IMR-90 (cell line): ENCODE data around the gene MIXL1. TPM values are rescaled to one million over a fixed set of nuclear protein-coding genes. Genes with fewer than 3 reads are reported as not detected.

Experiments
- ATAC-seq: fragments of 200-7000 bp; cut with Tn5 transposase; 2 replicates; pipeline ENCODE4 v1.9.1; 2020; ENCODE audit warnings: low read depth, mild to moderate bottlenecking, moderate library complexity
- BruUV-seq: library from RNA; stranded (reverse); fragments of 400-500 nt; replicated peaks from 2 replicates; lab custom pipeline; 2021; lab: Mats Ljungman, UMichigan
- CTCF ChIA-PET: fragments of 300-600 bp; formaldehyde crosslinking; extraction: SDS; loops from one replicate; lab custom pipeline; 2021; ENCODE audit warnings: antibody characterized with exemption; lab: Yijun Ruan, JAX
- POLR2A ChIA-PET: fragments of 300-600 bp; sonication (Branson Sonifier 250); formaldehyde crosslinking; loops from one replicate; lab custom pipeline; 2022; ENCODE audit warnings: antibody characterized with exemption; ENCODE audit not compliant: unreplicated experiment; lab: Charles Lee
- DNase-seq: peaks from one replicate; pipeline ENCODE4 v3.0.0; 2013
- H2AFZ ChIP-seq: replicated peaks from 2 replicates; pipeline ENCODE3; 2013; ENCODE audit warnings: low read length, mild to moderate bottlenecking; ENCODE audit not compliant: poor library complexity
- H2AK5ac ChIP-seq: 2 replicates; pipeline ENCODE4 v1.6.1; 2013; ENCODE audit warnings: low read depth, low read length, inconsistent platforms
- H2AK9ac ChIP-seq: replicated peaks from 2 replicates; pipeline ENCODE3; 2013; ENCODE audit warnings: mild to moderate bottlenecking, low read depth, low read length, moderate library complexity; ENCODE audit not compliant: poor library complexity
- H2BK120ac ChIP-seq: 2 replicates; pipeline ENCODE4 v1.6.1; 2013; ENCODE audit warnings: low read depth, low read length, inconsistent platforms
- H2BK15ac ChIP-seq: 3 replicates; pipeline ENCODE4 v1.6.1; 2013; ENCODE audit warnings: low read depth, low read length, inconsistent platforms
- H2BK20ac ChIP-seq: 2 replicates; pipeline ENCODE4 v1.6.1; 2013; ENCODE audit warnings: low read depth, mild to moderate bottlenecking, inconsistent platforms, low read length, moderate library complexity
- H2BK5ac ChIP-seq: 2 replicates; pipeline ENCODE4 v1.6.1; 2013; ENCODE audit warnings: mild to moderate bottlenecking, low read depth, low read length, inconsistent platforms; ENCODE audit not compliant: poor library complexity, severe bottlenecking
- H3K14ac ChIP-seq: replicated peaks from 2 replicates; pipeline ENCODE4 v1.6.1; 2013; ENCODE audit warnings: low read depth, low read length, inconsistent platforms
- H3K18ac ChIP-seq: 2 replicates; pipeline ENCODE4 v1.6.1; 2013; ENCODE audit warnings: low read depth, low read length, control low read depth
- H3K23ac ChIP-seq: 2 replicates; pipeline ENCODE4 v1.6.1; 2013; ENCODE audit warnings: low read depth, low read length, inconsistent platforms
- H3K27ac ChIP-seq: 2 replicates; pipeline ENCODE4 v1.5.1; 2013; ENCODE audit warnings: mild to moderate bottlenecking, control low read depth, low read length; ENCODE audit not compliant: insufficient read depth
- H3K27me3 ChIP-seq: 2 replicates; pipeline ENCODE4 v1.6.1; 2013; ENCODE audit warnings: low read length; ENCODE audit not compliant: control insufficient read depth, insufficient read depth
- H3K36me3 ChIP-seq: 2 replicates; pipeline ENCODE4 v1.6.1; 2013; ENCODE audit warnings: low read length, mixed read lengths; ENCODE audit not compliant: control insufficient read depth, insufficient read depth
- H3K4ac ChIP-seq: 2 replicates; pipeline ENCODE4 v1.6.1; 2013; ENCODE audit warnings: low read depth, low read length, inconsistent platforms
- H3K4me1 ChIP-seq: 2 replicates; pipeline ENCODE4 v1.6.1; 2013; ENCODE audit warnings: low read length, mixed read lengths; ENCODE audit not compliant: control insufficient read depth, insufficient read depth
- H3K4me2 ChIP-seq: 2 replicates; pipeline ENCODE4 v1.6.1; 2013; ENCODE audit warnings: low read depth, mild to moderate bottlenecking, control low read depth, low read length, moderate library complexity
- H3K4me3 ChIP-seq: 2 replicates; pipeline ENCODE4 v1.5.1; 2013; ENCODE audit warnings: low read depth, mild to moderate bottlenecking, control low read depth, low read length, moderate library complexity; ENCODE audit not compliant: insufficient read depth
- H3K56ac ChIP-seq: 2 replicates; pipeline ENCODE4 v1.6.1; 2013; ENCODE audit warnings: low read length, inconsistent platforms; ENCODE audit not compliant: insufficient read depth; ENCODE audit errors: extremely low read depth
- H3K79me1 ChIP-seq, 2 experiments: 2 replicates each; pipeline ENCODE4 v1.6.1; 2013; ENCODE audit warnings: low read length in 2 of 2, inconsistent platforms in 1 of 2, low read depth in 1 of 2
- H3K9ac ChIP-seq: 2 replicates; pipeline ENCODE4 v1.6.1; 2013; ENCODE audit warnings: low read depth, low read length, control low read depth
- H3K9me1 ChIP-seq: 2 replicates; pipeline ENCODE4 v1.6.1; 2013; ENCODE audit warnings: low read length, inconsistent platforms; ENCODE audit not compliant: insufficient read depth
- H3K9me3 ChIP-seq: 2 replicates; pipeline ENCODE4 v1.6.1; 2013; ENCODE audit warnings: low read length; ENCODE audit not compliant: control insufficient read depth, insufficient read depth
- H4K20me1 ChIP-seq: 2 replicates; pipeline ENCODE4 v1.6.1; 2013; ENCODE audit warnings: low read length, inconsistent platforms; ENCODE audit not compliant: insufficient read depth
- H4K5ac ChIP-seq: 2 replicates; pipeline ENCODE4 v1.6.1; 2013; ENCODE audit warnings: mild to moderate bottlenecking, low read depth, low read length, control low read depth
- H4K8ac ChIP-seq, 2 experiments: 2 replicates each; pipeline ENCODE4 v1.6.1; 2013; ENCODE audit warnings: low read depth in 2 of 2, low read length in 2 of 2, control low read depth in 1 of 2, inconsistent platforms in 1 of 2
- H4K91ac ChIP-seq: 2 replicates; pipeline ENCODE4 v1.6.1; 2013; ENCODE audit warnings: low read depth, low read length, inconsistent platforms; ENCODE audit not compliant: insufficient read depth
- BHLHE40 ChIP-seq: fragments of 150-350 bp; IDR thresholded peaks from 2 replicates; pipeline ENCODE4 v1.6.1; 2016; ENCODE audit warnings: mild to moderate bottlenecking, low read depth, low read length
- CEBPB ChIP-seq: IDR thresholded peaks from 2 replicates; pipeline ENCODE4 v1.6.1; 2012; ENCODE audit warnings: low read depth, low read length, improper control_type of control experiment
- CHD1 ChIP-seq: IDR thresholded peaks from 2 replicates; pipeline ENCODE4 v1.6.1; 2012; ENCODE audit warnings: low read depth, low read length, improper control_type of control experiment
- FOS ChIP-seq: fragments of 150-350 bp; IDR thresholded peaks from 2 replicates; pipeline ENCODE4 v1.6.1; 2016; ENCODE audit warnings: low read depth, low read length
- MAFK ChIP-seq: IDR thresholded peaks from 2 replicates; pipeline ENCODE4 v1.6.1; 2012; ENCODE audit warnings: low read depth, low read length, improper control_type of control experiment
- MAZ ChIP-seq: IDR thresholded peaks from 2 replicates; pipeline ENCODE4 v1.6.1; 2012; ENCODE audit warnings: low read depth, mild to moderate bottlenecking, low read length, improper control_type of control experiment, moderate library complexity, borderline replicate concordance
- MXI1 ChIP-seq: IDR thresholded peaks from 2 replicates; pipeline ENCODE4 v1.6.1; 2012; ENCODE audit warnings: low read depth, mild to moderate bottlenecking, low read length, moderate library complexity, borderline replicate concordance
- NFE2L2 ChIP-seq: fragments of 150-350 bp; IDR thresholded peaks from 2 replicates; pipeline ENCODE4 v1.6.1; 2016; ENCODE audit warnings: low read depth, mild to moderate bottlenecking, low read length
- POLR2A ChIP-seq: IDR thresholded peaks from 2 replicates; pipeline ENCODE4 v1.6.1; 2012; ENCODE audit warnings: mild to moderate bottlenecking, low read depth, low read length
- RAD21 ChIP-seq: IDR thresholded peaks from 2 replicates; pipeline ENCODE4 v1.6.1; 2012; ENCODE audit warnings: low read length, improper control_type of control experiment
- RCOR1 ChIP-seq: IDR thresholded peaks from 2 replicates; pipeline ENCODE4 v1.6.1; 2012; ENCODE audit warnings: mild to moderate bottlenecking, low read length, improper control_type of control experiment; ENCODE audit not compliant: insufficient replicate concordance
- RFX5 ChIP-seq: IDR thresholded peaks from 2 replicates; pipeline ENCODE4 v1.8.0; 2012; ENCODE audit warnings: low read depth, mild to moderate bottlenecking, low read length, moderate library complexity
- SMC3 ChIP-seq: fragments of 150-350 bp; IDR thresholded peaks from 2 replicates; pipeline ENCODE4 v1.6.1; 2016; ENCODE audit warnings: low read depth, mild to moderate bottlenecking, antibody characterized with exemption, low read length, moderate library complexity
- WGBS, 2 experiments: methylation state at CpG; one replicate each; pipeline versions ENCODE4 v1.1.5 to v1.1.7; 2013; ENCODE audit warnings: missing lambda C conversion rate in 2 of 2; ENCODE audit not compliant: insufficient read length in 1 of 2; ENCODE audit errors: extremely low coverage in 2 of 2; 5-methylcytosine and 5-hydroxymethylcytosine counted together
- dilution Hi-C: fragments of 300-500 bp; cut with HindIII; formaldehyde crosslinking; loops from one replicate; pipeline ENCODE4 v1.14.3; 2018; ENCODE audit warnings: low sequenced_read_pairs; ENCODE audit not compliant: unreplicated experiment
- in situ Hi-C: fragments of 300-500 bp; cut with MboI; formaldehyde crosslinking; loops from 3 replicates; pipeline ENCODE4 v1.14.3; 2019; ENCODE audit warnings: low sequenced_read_pairs, inconsistent platforms, mixed read lengths
- intact Hi-C: fragments of 100-400 bp; cut with micrococcal nuclease; formaldehyde crosslinking; loops from 2 replicates; pipeline ENCODE4 v1.10.0; 2022
- polyA plus RNA-seq, 3 experiments: library from polyadenylated mRNA; depleted of rRNA; stranded (reverse); fragments of >200 nt; gene quantifications; 2 replicates each; pipeline ENCODE4 v1.2.3, GENCODE V29; 2012; ENCODE audit warnings: low replicate concordance in 1 of 3
- total RNA-seq: library from RNA; depleted of rRNA; stranded (reverse); fragments of >200 nt; gene quantifications from 2 replicates; pipeline ENCODE4 v1.2.3, GENCODE V29; 2012
- TF ChIP-seq, protein P1 (sequence below): fragments of 150-350 bp; IDR thresholded peaks from 2 replicates; pipeline ENCODE4 v1.6.1; 2016; ENCODE audit warnings: low read depth, mild to moderate bottlenecking, low read length, moderate library complexity, borderline replicate concordance
- TF ChIP-seq, protein P2 (sequence below): conservative IDR thresholded peaks from 2 replicates; pipeline ENCODE4 v1.5.1; 2012; ENCODE audit warnings: mild to moderate bottlenecking, low read depth, low read length, improper control_type of control experiment
- TF ChIP-seq, protein P3 (sequence below): fragments of 150-350 bp; IDR thresholded peaks from 2 replicates; pipeline ENCODE4 v1.6.1; 2017; ENCODE audit warnings: mild to moderate bottlenecking, antibody characterized with exemption, low read length, low read depth

Gene MIXL1
- total and polyA plus RNA-seq, 2 of the 4 experiments (the other 2 are of a cell fraction), result not detected

DNA sequence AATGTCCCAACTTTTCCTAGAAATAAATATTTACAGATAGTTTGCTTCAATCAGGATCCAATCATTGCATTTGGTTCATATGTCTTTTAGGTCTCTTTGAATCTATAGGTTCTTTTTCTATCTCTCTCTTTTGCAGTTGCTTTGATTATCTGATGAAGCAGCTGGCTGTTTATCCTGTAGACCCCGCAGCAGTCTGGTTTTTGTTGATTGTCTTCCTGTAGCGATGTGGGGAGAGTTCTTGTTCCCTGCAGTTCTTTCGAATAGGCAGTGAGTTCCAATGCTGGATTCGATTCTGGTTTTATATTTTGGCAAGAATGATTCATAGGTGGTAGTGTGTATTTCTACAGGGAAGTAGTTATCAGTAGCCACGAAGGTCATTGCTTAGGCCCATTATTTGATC, 7.4 kb upstream of the MIXL1 start:
- H2AK5ac ChIP-seq, result no peak overlapping the region
- no peak overlapping the region for H3K56ac ChIP-seq
- no peak overlapping the region for H2BK120ac ChIP-seq
- no peak overlapping the region for H4K91ac ChIP-seq
- in situ Hi-C loops, result no loop called here
- H3K9ac ChIP-seq, result no peak overlapping the region
- no peak overlapping the region for H3K18ac ChIP-seq
- no peak for ATAC-seq
- 42% methylated on average over 2 of the region's 5 CpGs; no CpG with 5 or more reads in 1 of the 2 experiments for WGBS, 2 experiments
- H2AK9ac ChIP-seq, result no peak overlapping the region
- no peak overlapping the region for H2AFZ ChIP-seq
- H4K8ac ChIP-seq, result no peak overlapping the region
- no peak for TF ChIP-seq FOS
- TF ChIP-seq RAD21, result no peak
- TF ChIP-seq, protein P1, sequence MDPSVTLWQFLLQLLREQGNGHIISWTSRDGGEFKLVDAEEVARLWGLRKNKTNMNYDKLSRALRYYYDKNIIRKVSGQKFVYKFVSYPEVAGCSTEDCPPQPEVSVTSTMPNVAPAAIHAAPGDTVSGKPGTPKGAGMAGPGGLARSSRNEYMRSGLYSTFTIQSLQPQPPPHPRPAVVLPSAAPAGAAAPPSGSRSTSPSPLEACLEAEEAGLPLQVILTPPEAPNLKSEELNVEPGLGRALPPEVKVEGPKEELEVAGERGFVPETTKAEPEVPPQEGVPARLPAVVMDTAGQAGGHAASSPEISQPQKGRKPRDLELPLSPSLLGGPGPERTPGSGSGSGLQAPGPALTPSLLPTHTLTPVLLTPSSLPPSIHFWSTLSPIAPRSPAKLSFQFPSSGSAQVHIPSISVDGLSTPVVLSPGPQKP, result no peak
- TF ChIP-seq MXI1, result no peak
- TF ChIP-seq CHD1, result no peak
- TF ChIP-seq MAFK, result no peak
- TF ChIP-seq, protein P2, sequence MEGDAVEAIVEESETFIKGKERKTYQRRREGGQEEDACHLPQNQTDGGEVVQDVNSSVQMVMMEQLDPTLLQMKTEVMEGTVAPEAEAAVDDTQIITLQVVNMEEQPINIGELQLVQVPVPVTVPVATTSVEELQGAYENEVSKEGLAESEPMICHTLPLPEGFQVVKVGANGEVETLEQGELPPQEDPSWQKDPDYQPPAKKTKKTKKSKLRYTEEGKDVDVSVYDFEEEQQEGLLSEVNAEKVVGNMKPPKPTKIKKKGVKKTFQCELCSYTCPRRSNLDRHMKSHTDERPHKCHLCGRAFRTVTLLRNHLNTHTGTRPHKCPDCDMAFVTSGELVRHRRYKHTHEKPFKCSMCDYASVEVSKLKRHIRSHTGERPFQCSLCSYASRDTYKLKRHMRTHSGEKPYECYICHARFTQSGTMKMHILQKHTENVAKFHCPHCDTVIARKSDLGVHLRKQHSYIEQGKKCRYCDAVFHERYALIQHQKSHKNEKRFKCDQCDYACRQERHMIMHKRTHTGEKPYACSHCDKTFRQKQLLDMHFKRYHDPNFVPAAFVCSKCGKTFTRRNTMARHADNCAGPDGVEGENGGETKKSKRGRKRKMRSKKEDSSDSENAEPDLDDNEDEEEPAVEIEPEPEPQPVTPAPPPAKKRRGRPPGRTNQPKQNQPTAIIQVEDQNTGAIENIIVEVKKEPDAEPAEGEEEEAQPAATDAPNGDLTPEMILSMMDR, result no peak
- TF ChIP-seq CEBPB, result no peak
- no peak for TF ChIP-seq BHLHE40
- TF ChIP-seq RFX5, result no peak
- no peak for TF ChIP-seq NFE2L2
- no peak for TF ChIP-seq RCOR1
- TF ChIP-seq, protein P3, sequence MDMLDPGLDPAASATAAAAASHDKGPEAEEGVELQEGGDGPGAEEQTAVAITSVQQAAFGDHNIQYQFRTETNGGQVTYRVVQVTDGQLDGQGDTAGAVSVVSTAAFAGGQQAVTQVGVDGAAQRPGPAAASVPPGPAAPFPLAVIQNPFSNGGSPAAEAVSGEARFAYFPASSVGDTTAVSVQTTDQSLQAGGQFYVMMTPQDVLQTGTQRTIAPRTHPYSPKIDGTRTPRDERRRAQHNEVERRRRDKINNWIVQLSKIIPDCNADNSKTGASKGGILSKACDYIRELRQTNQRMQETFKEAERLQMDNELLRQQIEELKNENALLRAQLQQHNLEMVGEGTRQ, result no peak
- no peak for TF ChIP-seq SMC3
- no peak for TF ChIP-seq POLR2A
- TF ChIP-seq MAZ, result no peak
- ChIA-PET POLR2A (no interaction called here), CTCF (interaction anchor here (0.6 kb wide), 1 partner anchor 619 kb away, joined by 3 read pairs; no protein-coding TSS in a partner anchor)
- no peak overlapping the region for H2BK15ac ChIP-seq
- BruUV-seq, result no TSS peak
- peaks cover 10% of the 10 kb centered on the region for H3K27me3 ChIP-seq
- no peak overlapping the region for H3K4me2 ChIP-seq
- intact Hi-C loops, result no loop called here
- no peak overlapping the region for H2BK5ac ChIP-seq
- H2BK20ac ChIP-seq, result no peak overlapping the region
- dilution Hi-C loops, result no loop called here
- no peaks in the 10 kb centered on the region for H3K4me1 ChIP-seq
- H4K20me1 ChIP-seq, result no peaks in the 10 kb centered on the region
- no peaks in the 10 kb centered on the region for H3K79me1 ChIP-seq
- H3K9me1 ChIP-seq, result no peaks in the 10 kb centered on the region
- no peaks in the 10 kb centered on the region for H3K36me3 ChIP-seq
- no peak overlapping the region for H4K5ac ChIP-seq
- H3K4me3 ChIP-seq, result no peak overlapping the region
- H3K9me3 ChIP-seq, result no peaks in the 10 kb centered on the region
- no peak overlapping the region for H3K27ac ChIP-seq
- H3K4ac ChIP-seq, result no peak overlapping the region
- H3K14ac ChIP-seq, result no peak overlapping the region
- no peak overlapping the region for H3K23ac ChIP-seq
- no peak for DNase-seq
